Neuronal stem cell (in vitro differentiated cells): ENCODE data around the gene RANBP3L. TPM values are rescaled to one million over a fixed set of nuclear protein-coding genes. Genes with fewer than 3 reads are reported as not detected.
A peak's percentile ranks its signal among the peaks of the same experiment; 100 is the strongest.
"Not testable (repeated sequence)": the region's sequence is repeated elsewhere in the genome, so short reads cannot be mapped to it uniquely, and the experiment has no call there.

Experiments
- DNase-seq: peaks from one replicate; pipeline ENCODE4 v3.0.0-alpha.2; 2013; ENCODE audit warnings: low spot score
- H2AFZ ChIP-seq: one replicate; pipeline ENCODE4 v1.6.1; 2013; ENCODE audit warnings: mild to moderate bottlenecking, low read length, inconsistent platforms
- H2AK5ac ChIP-seq: 2 replicates; pipeline ENCODE4 v1.6.1; 2013; ENCODE audit warnings: low read depth, mild to moderate bottlenecking, inconsistent platforms, low read length, moderate library complexity, mixed read lengths
- H2BK120ac ChIP-seq: 2 replicates; pipeline ENCODE4 v1.6.1; 2013; ENCODE audit warnings: low read depth, mild to moderate bottlenecking, inconsistent platforms, low read length, moderate library complexity, mixed read lengths
- H2BK12ac ChIP-seq: one replicate; pipeline ENCODE4 v1.6.1; 2013; ENCODE audit warnings: low read length, inconsistent platforms
- H2BK15ac ChIP-seq: 2 replicates; pipeline ENCODE4 v1.6.1; 2013; ENCODE audit warnings: mild to moderate bottlenecking, low read length, inconsistent platforms, mixed read lengths
- H2BK5ac ChIP-seq: one replicate; pipeline ENCODE4 v1.6.1; 2013; ENCODE audit warnings: inconsistent platforms, mild to moderate bottlenecking, low read length, moderate library complexity
- H3K14ac ChIP-seq: one replicate; pipeline ENCODE4 v1.6.1; 2013; ENCODE audit warnings: low read length, inconsistent platforms
- H3K18ac ChIP-seq: 2 replicates; pipeline ENCODE4 v1.6.1; 2013; ENCODE audit warnings: low read length, inconsistent platforms
- H3K23ac ChIP-seq: 2 replicates; pipeline ENCODE4 v1.6.1; 2013; ENCODE audit warnings: low read depth, mild to moderate bottlenecking, mixed read lengths, low read length, inconsistent platforms; ENCODE audit not compliant: poor library complexity
- H3K27ac ChIP-seq: replicated peaks from 3 replicates; pipeline ENCODE4 v1.5.1; 2013; ENCODE audit warnings: low read length, inconsistent platforms
- H3K27me3 ChIP-seq, 3 experiments: 2 replicates each; pipeline ENCODE4 v1.6.1; 2013; ENCODE audit warnings: low read length in 3 of 3, mild to moderate bottlenecking in 2 of 3, inconsistent platforms in 1 of 3, low read depth in 1 of 3, mixed read lengths in 1 of 3, moderate library complexity in 1 of 3; ENCODE audit not compliant: control insufficient read depth in 3 of 3, insufficient read depth in 3 of 3
- H3K36me3 ChIP-seq, 2 donors: replicated peaks in 1 of 2; 2 replicates each; pipeline ENCODE4 v1.6.1; 2013; ENCODE audit warnings: low read length in 2 of 2; ENCODE audit not compliant: control insufficient read depth in 2 of 2, insufficient read depth in 2 of 2
- H3K4ac ChIP-seq: 2 replicates; pipeline ENCODE4 v1.6.1; 2013; ENCODE audit warnings: inconsistent platforms, mild to moderate bottlenecking, low read length, moderate library complexity
- H3K4me1 ChIP-seq, 2 donors: 1 replicate in 1 of 2; 2 replicates in 1 of 2; pipeline ENCODE4 v1.6.1; 2013; ENCODE audit warnings: low read length in 2 of 2, low read depth in 1 of 2; ENCODE audit not compliant: control insufficient read depth in 2 of 2, insufficient read depth in 1 of 2
- H3K4me2 ChIP-seq: one replicate; pipeline ENCODE4 v1.6.1; 2013; ENCODE audit warnings: mild to moderate bottlenecking, low read length, inconsistent platforms; ENCODE audit not compliant: insufficient read depth, poor library complexity, severe bottlenecking
- H3K4me3 ChIP-seq, 2 donors: 2 replicates each; pipeline ENCODE4 v1.5.1; 2013; ENCODE audit warnings: low read length in 2 of 2, mild to moderate bottlenecking in 2 of 2, inconsistent platforms in 1 of 2, moderate library complexity in 1 of 2
- H3K79me1 ChIP-seq: one replicate; pipeline ENCODE4 v1.6.1; 2013; ENCODE audit warnings: low read depth, mild to moderate bottlenecking, inconsistent platforms, low read length, moderate library complexity
- H3K9ac ChIP-seq: one replicate; pipeline ENCODE4 v1.6.1; 2013; ENCODE audit warnings: mild to moderate bottlenecking, low read depth, low read length, inconsistent platforms; ENCODE audit not compliant: poor library complexity
- H3K9me3 ChIP-seq, 2 donors: replicated peaks in 1 of 2; 2 replicates each; pipeline versions ENCODE3 to v1.6.1; 2013; ENCODE audit warnings: low read length in 2 of 2, mild to moderate bottlenecking in 2 of 2, inconsistent platforms in 1 of 2, low read depth in 1 of 2, mixed read lengths in 1 of 2, moderate library complexity in 1 of 2; ENCODE audit not compliant: control insufficient read depth in 2 of 2, insufficient read depth in 1 of 2
- H4K8ac ChIP-seq: one replicate; pipeline ENCODE4 v1.6.1; 2013; ENCODE audit warnings: low read depth, mild to moderate bottlenecking, inconsistent platforms, low read length, moderate library complexity
- H4K91ac ChIP-seq: one replicate; pipeline ENCODE4 v1.6.1; 2013; ENCODE audit warnings: low read length, low read depth, mild to moderate bottlenecking, inconsistent platforms; ENCODE audit not compliant: poor library complexity
- WGBS, 2 donors: extraction: QIAGEN DNeasy Blood & Tissue Kit; methylation state at CpG; one replicate each; pipeline ENCODE4 v1.1.7; 2013; ENCODE audit warnings: missing lambda C conversion rate in 2 of 2, mixed read lengths in 1 of 2; ENCODE audit not compliant: insufficient read length in 2 of 2, insufficient replicate concordance in 1 of 2; ENCODE audit errors: extremely low coverage in 2 of 2; 5-methylcytosine and 5-hydroxymethylcytosine counted together
- polyA plus RNA-seq, 2 experiments: library from polyadenylated mRNA; stranded (reverse); fragments of 200-250 nt; gene quantifications; one replicate each; pipeline ENCODE4 v1.2.3, GENCODE V29; 2013

The RANBP3L gene
- not detected for polyA plus RNA-seq (2013, experiment 1 of 2)
- not detected for polyA plus RNA-seq (2013, experiment 2 of 2)

GRCh38 chr5:36301858-36302603 lies at the start of gene RANBP3L:
Gene RANBP3L (minus strand): TSS chr5:36301902. CDS start chr5:36301416, 486 bp downstream.
- Histone ChIP-seq H3K27me3 (peaks cover 0 to 10% (median 0%) of the 10 kb centered on the region in 3 experiments), H3K4me1 (peaks cover 2 to 3% of the 10 kb centered on the region in 2 donors), H2BK15ac (no peak within 1 kb of the TSS), H4K8ac (no peak within 1 kb of the TSS), H3K4me2 (no peak within 1 kb of the TSS), H3K9ac (no peak within 1 kb of the TSS), H3K9me3 (no peaks in the 10 kb centered on the region), H3K4me3 (no peak within 1 kb of the TSS), H2BK12ac (no peak within 1 kb of the TSS), H4K91ac (no peak within 1 kb of the TSS), H2AK5ac (no peak within 1 kb of the TSS), H2BK120ac (no peak within 1 kb of the TSS), H2BK5ac (no peak within 1 kb of the TSS), H2AFZ (peak within 1 kb of the TSS; percentile 48), H3K23ac (no peak within 1 kb of the TSS), H3K79me1 (no peaks in the 10 kb centered on the region), H3K27ac (no peak within 1 kb of the TSS), H3K14ac (no peak within 1 kb of the TSS), H3K36me3 (no peaks in the 10 kb centered on the region), H3K4ac (no peak within 1 kb of the TSS), H3K18ac (no peak within 1 kb of the TSS)
- DNase-seq, result peak; percentile 11
- WGBS, 2 donors, result no CpG with 5 or more reads among the region's 5 CpGs

DNA sequence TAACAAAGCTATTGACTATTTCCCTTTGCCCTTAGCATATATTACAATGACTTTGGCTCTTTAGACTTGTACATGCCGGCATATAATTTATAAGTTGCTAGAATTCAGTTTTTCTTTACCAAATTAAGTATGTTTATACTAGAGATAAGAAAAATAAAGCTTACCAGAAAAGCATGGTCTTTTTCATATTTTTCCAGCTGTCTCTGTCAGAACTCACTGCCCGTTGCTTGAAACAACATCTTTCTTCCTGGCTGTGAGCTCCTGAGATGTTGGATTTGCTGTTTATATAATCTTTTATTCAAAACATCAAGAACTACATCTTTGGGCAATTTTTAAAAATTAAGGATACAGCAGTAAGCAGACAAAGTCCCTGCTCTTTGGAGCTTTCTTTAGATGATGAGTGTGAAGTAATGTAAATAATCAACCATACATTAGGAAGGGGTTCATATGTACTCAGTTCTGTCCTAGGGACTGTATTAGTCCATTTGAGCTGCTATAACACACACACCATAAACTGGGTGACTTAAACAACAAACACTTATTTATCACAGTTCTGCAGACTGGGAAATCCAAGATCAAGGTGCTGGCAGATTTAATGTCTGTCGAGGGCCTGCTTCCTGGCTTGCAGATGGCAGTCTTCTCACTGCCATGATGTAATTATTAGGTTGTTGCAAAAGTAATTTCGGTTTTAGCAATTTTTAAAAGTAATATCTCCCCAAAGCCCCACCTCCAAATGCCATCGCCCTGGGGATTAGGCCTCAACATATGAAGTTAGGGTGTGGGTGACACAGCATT lies 45.4 kb upstream of the RANBP3L start:
- H2BK120ac ChIP-seq, result no peak overlapping the region
- no peak overlapping the region for H2BK15ac ChIP-seq
- H4K91ac ChIP-seq, result no peak overlapping the region
- H3K27ac ChIP-seq, result no peak overlapping the region
- H2AK5ac ChIP-seq, result no peak overlapping the region
- H3K4me2 ChIP-seq, result no peak overlapping the region
- no peak overlapping the region for H2AFZ ChIP-seq
- DNase-seq, result no peak
- no peak overlapping the region for H3K9ac ChIP-seq
- no peaks in the 10 kb centered on the region for H3K79me1 ChIP-seq
- no peak overlapping the region for H4K8ac ChIP-seq
- H2BK5ac ChIP-seq, result no peak overlapping the region
- no peak overlapping the region for H3K23ac ChIP-seq
- H3K27me3 ChIP-seq, result no peaks in the 10 kb centered on the region
- no peaks in the 10 kb centered on the region for H3K9me3 ChIP-seq
- no peak overlapping the region for H3K4ac ChIP-seq
- no peak overlapping the region for H2BK12ac ChIP-seq
- no peaks in the 10 kb centered on the region for H3K4me1 ChIP-seq
- WGBS, 2 donors, result no CpG with 5 or more reads among the region's 5 CpGs
- no peak overlapping the region for H3K18ac ChIP-seq
- no peak overlapping the region for H3K4me3 ChIP-seq
- H3K14ac ChIP-seq, result no peak overlapping the region
- no peaks in the 10 kb centered on the region for H3K36me3 ChIP-seq

GRCh38 chr5:36344899-36345298 lies 43.2 kb upstream of the RANBP3L start:
- no peaks in the 10 kb centered on the region for H3K9me3 ChIP-seq
- no peak overlapping the region for H4K91ac ChIP-seq
- no peak overlapping the region for H4K8ac ChIP-seq
- H2BK12ac ChIP-seq, result no peak overlapping the region
- no peak overlapping the region for H3K9ac ChIP-seq
- no peaks in the 10 kb centered on the region for H3K36me3 ChIP-seq
- no peak overlapping the region for H3K4me3 ChIP-seq
- H3K18ac ChIP-seq, result no peak overlapping the region
- H3K4me2 ChIP-seq, result no peak overlapping the region
- no peak overlapping the region for H3K4ac ChIP-seq
- H2BK120ac ChIP-seq, result no peak overlapping the region
- H2BK5ac ChIP-seq, result no peak overlapping the region
- H2BK15ac ChIP-seq, result no peak overlapping the region
- no peak overlapping the region for H2AK5ac ChIP-seq
- H3K14ac ChIP-seq, result no peak overlapping the region
- no peak overlapping the region for H3K27ac ChIP-seq
- DNase-seq, result no peak
- no peak overlapping the region for H2AFZ ChIP-seq
- H3K23ac ChIP-seq, result no peak overlapping the region
- no peaks in the 10 kb centered on the region for H3K79me1 ChIP-seq
- H3K4me1 ChIP-seq, result no peaks in the 10 kb centered on the region
- WGBS, 2 donors, result no CpG with 5 or more reads among the region's 2 CpGs
- no peaks in the 10 kb centered on the region for H3K27me3 ChIP-seq

DNA sequence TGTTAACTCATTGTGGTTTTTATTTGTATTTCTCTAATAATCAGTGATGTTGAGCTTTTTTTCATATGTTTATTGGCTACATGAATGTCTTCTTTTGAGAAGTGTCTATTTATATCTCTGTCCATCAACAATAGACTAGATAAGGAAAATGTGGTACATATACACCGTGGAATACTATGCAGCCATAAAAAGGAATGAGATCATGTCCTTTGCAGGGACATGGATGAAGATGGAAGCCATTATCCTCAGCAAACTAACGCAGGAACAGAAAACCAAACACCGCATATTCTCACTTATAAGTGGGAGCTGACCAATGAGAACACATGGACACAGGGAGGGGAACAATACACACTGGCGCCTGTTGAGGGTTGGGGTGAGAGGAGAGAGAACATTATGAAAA lies 40.0 kb upstream of the RANBP3L start:
- not testable (repeated sequence) for H2AK5ac ChIP-seq, H3K27ac ChIP-seq, H4K8ac ChIP-seq, H3K4me2 ChIP-seq, DNase-seq, H3K4ac ChIP-seq, H2BK120ac ChIP-seq, H4K91ac ChIP-seq, H2AFZ ChIP-seq, H3K9me3 ChIP-seq, H3K27me3 ChIP-seq, H2BK12ac ChIP-seq, H2BK15ac ChIP-seq, H3K23ac ChIP-seq, H3K4me1 ChIP-seq, H3K18ac ChIP-seq, H3K9ac ChIP-seq, H2BK5ac ChIP-seq, H3K36me3 ChIP-seq, H3K79me1 ChIP-seq, H3K14ac ChIP-seq, H3K4me3 ChIP-seq
- no CpG with 5 or more reads among the region's 4 CpGs for WGBS, 2 donors
